AG10803 (cell line): ENCODE measurements around the gene KISS1.
"Not testable (repeated sequence)": the region's sequence is repeated elsewhere in the genome, so short reads cannot be mapped to it uniquely, and the experiment has no call there.

Source experiments
- DNase-seq: peaks from one replicate; pipeline ENCODE4 v3.0.0; 2010; ENCODE audit warnings: low read depth
- H3K4me3 ChIP-seq: 2 replicates; pipeline ENCODE4 v1.5.1; 2011; ENCODE audit warnings: mild to moderate bottlenecking, low read length, control low read depth
- TF ChIP-seq, protein P1 (sequence below): conservative IDR thresholded peaks from 2 replicates; pipeline ENCODE4 v1.5.1; 2011; ENCODE audit warnings: mild to moderate bottlenecking, low read length, control low read depth, inconsistent platforms

Gene KISS1, protein sequence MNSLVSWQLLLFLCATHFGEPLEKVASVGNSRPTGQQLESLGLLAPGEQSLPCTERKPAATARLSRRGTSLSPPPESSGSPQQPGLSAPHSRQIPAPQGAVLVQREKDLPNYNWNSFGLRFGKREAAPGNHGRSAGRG

DNA sequence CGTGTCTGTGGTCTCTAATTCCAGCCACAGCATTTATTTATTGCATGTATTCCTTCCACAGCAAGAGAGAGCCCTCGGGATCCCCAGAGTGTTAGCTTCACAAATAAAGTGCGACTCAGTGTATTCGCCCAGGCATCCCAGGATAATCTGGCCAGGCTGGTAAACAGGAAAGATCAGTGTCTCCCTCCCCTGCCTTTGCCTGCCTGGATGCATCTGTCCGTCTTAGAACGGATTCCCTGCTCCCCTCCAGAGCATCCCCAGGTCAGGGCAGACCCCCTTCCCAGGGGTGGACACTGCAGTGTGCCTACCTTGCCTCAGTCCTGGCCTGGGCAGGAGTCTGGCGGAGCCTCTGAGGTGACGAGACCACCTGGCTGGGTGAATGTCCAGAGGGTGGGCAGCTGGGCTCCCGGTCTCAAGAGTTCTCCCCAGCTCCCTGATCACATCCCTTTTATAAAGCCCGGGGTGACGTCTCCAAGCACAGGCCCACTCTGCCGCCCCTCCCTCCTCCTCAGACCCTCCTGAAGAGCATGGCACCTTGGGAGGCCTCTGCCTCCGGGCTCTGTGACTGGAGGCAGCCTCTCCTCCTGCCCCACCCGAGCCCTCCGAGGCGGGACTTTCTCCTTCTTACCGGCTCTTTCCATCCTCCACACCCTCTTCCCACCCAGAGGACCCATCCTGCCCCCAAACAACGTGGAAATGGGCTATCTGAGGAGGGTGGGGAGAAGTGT lies at the start of gene KISS1:
KISS1 (minus strand) TSS at position 424 of the 728 bp plus-strand sequence. CDS start 3,615 bp downstream, outside the sequence.
- no peak for DNase-seq
- TF ChIP-seq, protein P1, sequence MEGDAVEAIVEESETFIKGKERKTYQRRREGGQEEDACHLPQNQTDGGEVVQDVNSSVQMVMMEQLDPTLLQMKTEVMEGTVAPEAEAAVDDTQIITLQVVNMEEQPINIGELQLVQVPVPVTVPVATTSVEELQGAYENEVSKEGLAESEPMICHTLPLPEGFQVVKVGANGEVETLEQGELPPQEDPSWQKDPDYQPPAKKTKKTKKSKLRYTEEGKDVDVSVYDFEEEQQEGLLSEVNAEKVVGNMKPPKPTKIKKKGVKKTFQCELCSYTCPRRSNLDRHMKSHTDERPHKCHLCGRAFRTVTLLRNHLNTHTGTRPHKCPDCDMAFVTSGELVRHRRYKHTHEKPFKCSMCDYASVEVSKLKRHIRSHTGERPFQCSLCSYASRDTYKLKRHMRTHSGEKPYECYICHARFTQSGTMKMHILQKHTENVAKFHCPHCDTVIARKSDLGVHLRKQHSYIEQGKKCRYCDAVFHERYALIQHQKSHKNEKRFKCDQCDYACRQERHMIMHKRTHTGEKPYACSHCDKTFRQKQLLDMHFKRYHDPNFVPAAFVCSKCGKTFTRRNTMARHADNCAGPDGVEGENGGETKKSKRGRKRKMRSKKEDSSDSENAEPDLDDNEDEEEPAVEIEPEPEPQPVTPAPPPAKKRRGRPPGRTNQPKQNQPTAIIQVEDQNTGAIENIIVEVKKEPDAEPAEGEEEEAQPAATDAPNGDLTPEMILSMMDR = no peak
- no peak within 1 kb of the TSS for H3K4me3 ChIP-seq

DNA sequence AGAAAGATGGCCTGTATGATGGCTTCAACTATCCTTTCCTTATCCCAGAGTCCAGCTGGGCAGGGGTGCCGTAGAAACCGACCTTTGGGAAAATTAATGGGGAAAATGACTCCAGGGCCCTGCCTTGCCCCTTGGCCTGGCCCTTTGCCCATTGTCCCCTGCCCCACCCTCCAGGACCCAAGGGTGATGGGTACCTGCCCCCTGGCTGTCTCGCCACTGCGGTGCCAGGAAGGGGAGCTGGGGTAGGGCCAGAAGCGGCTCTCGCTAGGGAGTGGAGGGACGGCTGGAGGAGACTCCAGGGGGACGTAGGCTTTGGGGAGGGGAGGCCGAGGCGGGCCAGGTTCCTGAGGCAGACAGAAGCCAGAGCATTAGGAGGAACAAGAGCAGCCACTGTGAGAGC lies 46.6 kb upstream of the KISS1 start:
- TF ChIP-seq, protein P1 = no peak
- no peak for DNase-seq
- no peak overlapping the region for H3K4me3 ChIP-seq

DNA sequence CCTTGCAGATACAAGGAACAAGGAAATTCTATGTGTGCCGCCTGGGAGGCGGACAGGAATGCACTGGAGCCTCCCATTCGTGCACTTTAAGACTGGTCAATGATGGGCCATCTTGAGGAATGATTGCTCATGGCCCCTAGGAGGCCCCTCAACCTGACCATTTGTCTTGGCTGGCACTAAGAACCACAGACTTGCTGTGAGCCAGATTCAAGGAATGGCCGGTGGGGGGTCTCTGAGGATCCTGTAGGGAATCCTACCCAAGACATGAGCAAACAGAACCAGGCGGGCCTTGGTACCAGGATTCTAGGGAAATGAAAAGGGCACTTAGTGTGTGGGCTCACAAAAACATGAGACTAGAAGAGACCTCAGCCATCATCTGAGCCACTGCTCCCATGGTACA lies 45.6 kb upstream of the KISS1 start:
- H3K4me3 ChIP-seq = no peak overlapping the region
- TF ChIP-seq, protein P1 = no peak
- DNase-seq = no peak

DNA sequence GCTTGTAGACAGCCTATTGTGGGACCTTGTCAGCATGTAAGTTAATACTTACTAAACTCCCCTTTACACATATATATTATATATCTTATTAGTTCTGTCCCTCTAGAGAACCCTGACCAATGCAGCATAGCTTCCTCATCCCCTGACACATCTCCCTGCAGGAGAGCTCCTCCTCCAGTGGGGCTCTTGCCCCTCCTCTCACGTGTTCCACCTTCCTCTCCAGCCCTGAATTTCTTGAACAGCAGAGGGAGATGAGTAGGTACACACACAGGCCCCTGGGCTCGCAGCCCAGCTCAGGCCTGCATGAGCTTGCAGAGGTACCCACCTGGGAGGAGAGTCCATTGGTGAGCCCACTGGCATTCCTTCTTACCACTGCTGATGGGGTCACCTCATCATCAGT lies 44.8 kb upstream of the KISS1 start:
- TF ChIP-seq, protein P1 = no peak
- no peak for DNase-seq
- H3K4me3 ChIP-seq = no peak overlapping the region

DNA sequence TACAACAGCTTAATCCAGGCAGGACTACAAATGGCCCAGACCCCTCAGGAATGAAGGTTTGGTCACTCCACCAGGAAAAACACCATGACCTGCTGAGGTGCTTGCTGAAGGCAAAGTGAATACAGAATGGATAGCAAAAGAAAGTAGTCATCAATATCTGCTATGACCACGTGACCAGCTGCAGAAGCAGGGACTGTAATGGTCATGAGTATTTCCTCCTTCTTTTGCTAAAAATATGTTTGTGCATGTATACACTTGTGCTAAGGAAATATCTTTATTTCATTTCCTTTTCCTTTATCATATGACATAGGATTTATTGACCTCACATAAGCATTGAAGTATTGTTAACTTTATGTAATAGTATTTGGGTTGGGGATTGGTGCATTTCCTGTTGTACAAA lies 43.9 kb upstream of the KISS1 start:
- no peak for DNase-seq
- TF ChIP-seq, protein P1 = no peak

DNA sequence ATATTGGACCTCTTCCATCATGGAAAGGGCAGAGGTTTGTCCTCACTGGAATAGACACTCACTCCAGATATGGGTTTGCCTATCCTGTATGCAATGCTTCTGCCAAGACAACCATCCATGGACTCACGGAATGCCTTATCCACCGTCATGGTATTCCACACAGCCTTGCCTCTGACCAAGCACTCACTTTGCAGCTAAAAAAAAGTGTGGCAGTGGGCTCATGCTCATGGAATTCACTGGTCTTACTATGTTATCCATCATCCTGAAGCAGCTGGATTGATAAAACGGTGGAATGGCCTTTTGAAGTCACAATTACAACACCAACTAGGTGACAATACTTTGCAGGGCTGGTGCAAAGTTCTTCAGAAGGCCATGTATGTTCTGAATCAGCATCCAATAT lies 43.1 kb upstream of the KISS1 start:
- not testable (repeated sequence) for H3K4me3 ChIP-seq, DNase-seq

More for the DNA sequence above, 43.9 kb upstream of the KISS1 start:
- H3K4me3 ChIP-seq = no peak overlapping the region

DNA sequence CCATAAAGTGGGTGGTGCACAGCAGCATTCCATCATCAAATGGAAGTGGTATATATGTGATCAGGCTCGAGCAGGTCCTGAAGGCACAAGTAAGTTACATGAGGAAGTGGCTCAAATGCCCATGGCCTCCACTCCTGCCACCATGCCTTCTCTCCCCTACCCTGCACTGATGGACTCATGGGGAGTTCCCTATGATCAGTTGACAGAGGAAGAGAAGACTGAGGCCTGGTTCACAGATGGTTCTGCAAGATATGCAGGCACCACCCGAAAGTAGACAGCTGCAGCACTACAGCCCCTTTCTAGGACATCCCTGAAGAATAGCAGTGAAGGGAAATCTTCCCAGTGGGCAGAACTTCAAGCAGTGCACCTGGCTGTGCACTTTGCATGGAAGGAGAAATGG lies 42.2 kb upstream of the KISS1 start:
- H3K4me3 ChIP-seq, DNase-seq: not testable (repeated sequence)

DNA sequence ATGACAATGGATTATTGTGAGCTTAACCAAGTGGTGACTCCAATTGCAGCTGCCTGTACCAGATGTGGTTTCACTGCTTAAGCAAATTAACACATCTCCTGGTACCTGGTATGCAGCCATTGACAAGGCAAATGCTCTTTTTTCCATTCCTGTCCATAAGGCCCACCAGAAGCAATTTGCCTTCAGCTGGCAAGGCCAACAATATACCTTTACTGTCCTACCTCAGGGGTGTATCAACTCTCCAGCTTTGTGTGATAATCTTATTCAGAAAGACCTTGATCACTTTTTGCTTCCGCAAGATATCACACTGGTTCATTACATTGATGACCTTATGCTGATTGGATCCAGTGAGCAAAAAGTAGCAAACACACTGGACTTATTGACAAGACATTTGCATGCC lies 41.2 kb upstream of the KISS1 start:
- DNase-seq, H3K4me3 ChIP-seq: not testable (repeated sequence)

DNA sequence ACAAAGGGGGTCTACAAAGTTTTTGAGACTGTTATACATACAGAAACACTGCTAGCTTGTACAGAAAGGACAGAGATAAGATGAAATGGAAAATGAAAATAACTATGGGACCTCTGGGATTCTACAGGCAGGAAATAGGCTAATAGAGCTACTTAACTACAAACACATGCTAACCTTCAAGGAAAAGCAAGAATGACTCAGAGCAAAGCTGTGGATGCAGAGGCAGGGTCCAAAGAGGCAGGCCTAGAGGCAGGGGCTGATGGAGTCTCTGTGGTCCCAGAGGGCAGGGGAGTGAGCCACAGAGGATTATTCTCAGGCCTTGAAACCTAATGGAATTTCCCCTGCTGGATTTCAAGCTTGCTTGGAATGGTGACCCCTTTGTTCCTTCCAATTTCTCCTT lies 36.2 kb upstream of the KISS1 start:
- DNase-seq = peak; percentile 40
- TF ChIP-seq, protein P1 = no peak
- no peak overlapping the region for H3K4me3 ChIP-seq
